Upper lobe of left lung (tissue), 6 donors: ENCODE data around the gene TOX2. TPM values are rescaled to one million over a fixed set of nuclear protein-coding genes. Genes with fewer than 3 reads are reported as not detected.

Source experiments
- ATAC-seq, 2 donors: fragments of 200-7000 bp; cut with Tn5 transposase; one replicate each; pipeline ENCODE4 v1.9.1; 2022; ENCODE audit warnings: mild to moderate bottlenecking in 2 of 2, moderate library complexity in 2 of 2; ENCODE audit not compliant: low FRiP score in 2 of 2
- DNase-seq, 2 donors: peaks; one replicate each; pipeline ENCODE4 v3.0.0-alpha.2; 2019 to 2020
- H3K27ac ChIP-seq, 4 donors: fragments of 200-600 bp; sonication (generic); one replicate each; pipeline ENCODE4 v1.5.1; 2016 to 2019
- H3K27me3 ChIP-seq, 4 donors: fragments of 200-600 bp; sonication (generic); one replicate each; pipeline ENCODE4 v1.5.1; 2017 to 2019
- H3K36me3 ChIP-seq, 4 donors: fragments of 200-600 bp; sonication (generic); one replicate each; pipeline ENCODE4 v1.5.1; 2016 to 2019
- H3K4me1 ChIP-seq, 4 donors: fragments of 200-600 bp; sonication (generic); one replicate each; pipeline ENCODE4 v1.5.1; 2018 to 2019
- H3K4me3 ChIP-seq, 4 donors: fragments of 200-600 bp; sonication (generic); one replicate each; pipeline ENCODE4 v1.5.1; 2017 to 2019; ENCODE audit warnings: mild to moderate bottlenecking in 2 of 4, moderate library complexity in 1 of 4
- H3K9me3 ChIP-seq, 4 donors: fragments of 200-600 bp; sonication (generic); one replicate each; pipeline ENCODE4 v1.5.1; 2018 to 2019
- EP300 ChIP-seq, 4 donors: sonication (generic); formaldehyde crosslinking; IDR thresholded peaks; one replicate each; pipeline ENCODE4 v1.5.1; 2017; ENCODE audit warnings: antibody characterized with exemption in 4 of 4, control low read depth in 2 of 4
- POLR2A ChIP-seq, 4 donors: fragments of 450-650 bp; IDR thresholded peaks; one replicate each; pipeline ENCODE4 v1.5.1; 2016 to 2017; ENCODE audit warnings: antibody characterized with exemption in 4 of 4, mild to moderate bottlenecking in 2 of 4
- POLR2AphosphoS5 ChIP-seq, 2 donors: sonication (generic); formaldehyde crosslinking; IDR thresholded peaks; one replicate each; pipeline ENCODE4 v1.5.1; 2017; ENCODE audit warnings: antibody characterized with exemption in 2 of 2
- WGBS, 2 donors: methylation state at CpG; one replicate each; pipeline ENCODE4 v1.1.5; 2017 to 2018; 5-methylcytosine and 5-hydroxymethylcytosine counted together
- total RNA-seq, 6 donors: library from RNA; depleted of rRNA in 4 of 6; stranded (reverse); fragments of >200 nt in 4 of 6; gene quantifications; one replicate each; pipeline versions ENCODE4 v1.1.0 to v1.2.1, GENCODE V29; 2016 to 2021
- TF ChIP-seq, protein P1 (sequence below), 6 experiments: fragments of 450-650 bp in 4 of 6; fragments of 200-600 bp in 2 of 6; sonication (generic) in 2 of 6; IDR thresholded peaks; one replicate each; pipeline ENCODE4 v1.5.1; 2016 to 2019; ENCODE audit warnings: antibody characterized with exemption in 6 of 6
- donor health status: DM: no; HTN: no; CAD: no; lungs with moderate emphysema.
- donor health status: DM: no; HTN: yes; CAD: no; lungs with severe emphysema.

Gene TOX2
- total RNA-seq, 6 donors from 2014 or later = 7.2 to 29.3 (median 23.7) TPM

DNA sequence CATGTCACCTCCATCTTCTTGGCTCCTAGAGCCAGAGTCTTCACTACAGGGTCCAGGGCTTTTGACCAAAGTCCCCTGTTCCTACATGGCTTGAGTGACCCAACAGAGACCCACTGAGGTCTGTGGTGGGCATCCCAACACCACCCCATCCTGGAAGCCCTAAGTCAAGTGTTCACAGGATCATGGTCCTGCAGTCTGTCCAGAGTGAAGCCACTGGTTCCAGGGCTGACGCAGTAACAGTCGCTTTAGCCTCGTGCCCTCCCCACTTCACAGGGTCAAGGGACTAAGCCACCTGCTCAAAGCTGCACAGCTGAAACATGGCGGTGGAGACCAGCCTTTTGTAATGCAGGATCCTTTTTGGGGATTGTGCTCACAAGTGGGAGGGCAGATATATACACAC, 138.4 kb downstream of the TOX2 start:
- TF ChIP-seq POLR2A (IDR thresholded peaks at IDR 0.05) = no peak
- TF ChIP-seq POLR2AphosphoS5 (IDR thresholded peaks at IDR 0.05) = no peak
- TF ChIP-seq, protein P1, sequence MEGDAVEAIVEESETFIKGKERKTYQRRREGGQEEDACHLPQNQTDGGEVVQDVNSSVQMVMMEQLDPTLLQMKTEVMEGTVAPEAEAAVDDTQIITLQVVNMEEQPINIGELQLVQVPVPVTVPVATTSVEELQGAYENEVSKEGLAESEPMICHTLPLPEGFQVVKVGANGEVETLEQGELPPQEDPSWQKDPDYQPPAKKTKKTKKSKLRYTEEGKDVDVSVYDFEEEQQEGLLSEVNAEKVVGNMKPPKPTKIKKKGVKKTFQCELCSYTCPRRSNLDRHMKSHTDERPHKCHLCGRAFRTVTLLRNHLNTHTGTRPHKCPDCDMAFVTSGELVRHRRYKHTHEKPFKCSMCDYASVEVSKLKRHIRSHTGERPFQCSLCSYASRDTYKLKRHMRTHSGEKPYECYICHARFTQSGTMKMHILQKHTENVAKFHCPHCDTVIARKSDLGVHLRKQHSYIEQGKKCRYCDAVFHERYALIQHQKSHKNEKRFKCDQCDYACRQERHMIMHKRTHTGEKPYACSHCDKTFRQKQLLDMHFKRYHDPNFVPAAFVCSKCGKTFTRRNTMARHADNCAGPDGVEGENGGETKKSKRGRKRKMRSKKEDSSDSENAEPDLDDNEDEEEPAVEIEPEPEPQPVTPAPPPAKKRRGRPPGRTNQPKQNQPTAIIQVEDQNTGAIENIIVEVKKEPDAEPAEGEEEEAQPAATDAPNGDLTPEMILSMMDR (IDR thresholded peaks at IDR 0.05) = no peak
- TF ChIP-seq EP300 (IDR thresholded peaks at IDR 0.05) = no peak
- 90 to 97% methylated on average over 4 of the region's 4 CpGs for WGBS, 2 donors

DNA sequence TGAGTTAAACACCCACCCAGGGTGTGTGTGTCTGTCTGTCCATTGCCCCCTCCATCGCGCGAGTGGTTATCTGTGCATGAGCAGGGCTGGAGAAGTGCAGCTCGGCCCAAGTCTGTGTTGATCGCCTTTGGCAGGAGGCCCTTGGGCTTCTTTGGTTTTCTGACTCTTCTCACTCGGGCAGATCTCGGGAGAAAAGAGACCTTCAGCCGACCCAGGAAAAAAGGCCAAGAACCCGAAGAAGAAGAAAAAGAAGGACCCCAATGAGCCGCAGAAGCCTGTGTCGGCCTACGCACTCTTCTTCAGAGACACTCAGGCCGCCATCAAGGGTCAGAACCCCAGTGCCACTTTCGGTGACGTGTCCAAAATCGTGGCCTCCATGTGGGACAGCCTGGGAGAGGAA, 139.5 kb downstream of the TOX2 start:
- Histone ChIP-seq H3K27ac (no peak overlapping the region), H3K4me1 (no peaks in the 10 kb centered on the region), H3K9me3 (no peaks in the 10 kb centered on the region), H3K27me3 (no peaks in the 10 kb centered on the region), H3K36me3 (peaks cover 0 to 37% (median 9%) of the 10 kb centered on the region in 4 donors), H3K4me3 (no peak overlapping the region)
- DNase-seq (no peak), ATAC-seq (no peak)
- TF ChIP-seq POLR2A (IDR thresholded peaks at IDR 0.05) (no peak), POLR2AphosphoS5 (IDR thresholded peaks at IDR 0.05) (no peak), EP300 (IDR thresholded peaks at IDR 0.05) (no peak)
- TF ChIP-seq, protein P1 (IDR thresholded peaks at IDR 0.05) = no peak
- 93 to 95% methylated on average over 16 of the region's 16 CpGs for whole genome bisulfite sequencing, 2 donors

More for the DNA sequence above, 138.4 kb downstream of the TOX2 start:
- no peaks in the 10 kb centered on the region for H3K27me3 ChIP-seq
- no peak overlapping the region for H3K4me3 ChIP-seq
- H3K4me1 ChIP-seq = no peaks in the 10 kb centered on the region
- ATAC-seq (no peak), DNase-seq (no peak)
- H3K27ac ChIP-seq = no peak overlapping the region
- no peaks in the 10 kb centered on the region for H3K9me3 ChIP-seq
- peaks cover 0 to 30% (median 8%) of the 10 kb centered on the region in 4 donors for H3K36me3 ChIP-seq

DNA sequence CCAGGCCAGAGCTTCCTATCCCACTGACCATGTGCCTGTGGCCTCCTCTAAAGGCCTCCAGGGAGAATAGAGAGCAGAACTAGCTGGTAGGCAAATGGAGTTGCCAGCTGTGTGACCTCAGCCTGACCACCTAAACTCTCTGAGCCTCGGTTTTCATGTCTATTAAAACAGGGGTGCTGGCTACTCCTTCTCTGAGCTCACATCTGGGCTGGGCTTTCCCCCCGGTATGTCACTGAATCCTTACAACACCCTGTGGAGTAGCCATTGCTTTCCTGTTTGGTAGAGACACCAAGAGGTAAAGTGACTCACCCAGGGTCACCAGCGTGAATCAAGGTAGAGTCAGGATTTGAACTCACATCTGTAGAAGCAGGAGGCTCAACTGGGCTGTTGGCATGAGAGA, 140.2 kb downstream of the TOX2 start:
- peak in 1 of 2 donors; percentile 31 for ATAC-seq
- H3K4me1 ChIP-seq = no peaks in the 10 kb centered on the region
- DNase-seq = no peak
- H3K27me3 ChIP-seq = no peaks in the 10 kb centered on the region
- no peaks in the 10 kb centered on the region for H3K9me3 ChIP-seq
- peaks cover 0 to 37% (median 9%) of the 10 kb centered on the region in 4 donors for H3K36me3 ChIP-seq
- TF ChIP-seq, protein P1 (IDR thresholded peaks at IDR 0.05) = no peak
- WGBS, 2 donors = 89 to 93% methylated on average over 3 of the region's 3 CpGs
- no peak overlapping the region for H3K4me3 ChIP-seq
- no peak overlapping the region for H3K27ac ChIP-seq

DNA sequence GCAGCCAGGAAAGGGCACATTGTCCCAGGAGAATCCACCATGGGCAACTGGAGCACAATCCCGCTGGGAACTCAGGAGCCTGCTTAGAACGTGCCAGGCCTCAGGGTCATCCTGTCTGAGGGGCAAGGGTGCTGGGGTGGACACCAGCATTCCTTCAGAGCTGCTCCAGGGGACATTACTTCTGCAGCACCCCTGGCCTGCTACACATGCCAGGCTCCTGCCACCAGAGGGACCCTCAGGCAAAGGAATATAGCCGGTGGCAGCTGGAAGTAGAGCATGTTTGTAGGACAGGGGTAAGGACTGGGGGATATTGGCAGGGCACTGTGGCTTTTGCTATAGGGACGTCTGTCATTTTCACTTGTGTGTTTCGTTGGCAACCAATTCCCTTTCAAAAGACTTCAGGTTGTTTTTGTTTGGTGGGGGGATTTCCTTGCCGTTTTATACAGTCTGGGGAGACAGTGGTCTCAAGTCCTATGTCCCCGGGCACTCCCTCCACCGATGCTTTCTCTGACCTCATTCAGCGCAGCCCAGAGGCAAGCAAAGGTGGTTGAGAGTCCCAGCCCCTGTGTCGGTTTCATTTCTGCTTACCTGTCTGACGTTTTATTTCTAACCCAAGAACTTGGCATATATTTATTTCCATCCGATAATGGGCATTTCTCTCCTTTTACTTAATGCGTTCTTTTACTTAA, 141.5 kb downstream of the TOX2 start:
- WGBS, 2 donors = 78 to 80% methylated on average over 13 of the region's 13 CpGs
- no peaks in the 10 kb centered on the region for H3K9me3 ChIP-seq
- H3K4me3 ChIP-seq = no peak overlapping the region
- no peak for ATAC-seq
- no peaks in the 10 kb centered on the region for H3K27me3 ChIP-seq
- H3K27ac ChIP-seq = no peak overlapping the region
- H3K4me1 ChIP-seq = no peaks in the 10 kb centered on the region
- peak in 1 of 2 donors; percentile 60 for DNase-seq
- TF ChIP-seq POLR2AphosphoS5 (IDR thresholded peaks at IDR 0.05) = no peak
- TF ChIP-seq, protein P1 (IDR thresholded peaks at IDR 0.05) = peak in 3 of 6 experiments; percentile 25 to 38 (median 31)
- H3K36me3 ChIP-seq = peaks cover 0 to 37% (median 9%) of the 10 kb centered on the region in 4 donors
